HFFc6 (cell line): ENCODE data around the gene LDLR. TPM values are rescaled to one million over a fixed set of nuclear protein-coding genes. Genes with fewer than 3 reads are reported as not detected.
A peak's percentile ranks its signal among the peaks of the same experiment; 100 is the strongest.

Source experiments
- DNase-seq: peaks from one replicate; pipeline ENCODE4 v3.0.0-alpha.2; 2018
- H3K27ac Mint-ChIP-seq: 2 replicates; pipeline ENCODE4 v1.8.0; 2020; ENCODE audit warnings: mild to moderate bottlenecking, mixed read lengths
- H3K27me3 Mint-ChIP-seq: 2 replicates; pipeline ENCODE4 v1.8.0; 2021; ENCODE audit warnings: mild to moderate bottlenecking, moderate library complexity, mixed read lengths; ENCODE audit not compliant: insufficient read depth
- H3K36me3 Mint-ChIP-seq: 2 replicates; pipeline ENCODE4 v1.8.0; 2021; ENCODE audit warnings: low read depth, mixed read lengths
- H3K4me1 Mint-ChIP-seq: 2 replicates; pipeline ENCODE4 v1.8.0; 2020; ENCODE audit warnings: low read depth, mixed read lengths
- H3K4me3 Mint-ChIP-seq: 2 replicates; pipeline ENCODE4 v1.8.0; 2020; ENCODE audit warnings: mild to moderate bottlenecking, moderate library complexity, mixed read lengths
- H3K9me3 Mint-ChIP-seq: 2 replicates; pipeline ENCODE4 v1.8.0; 2020; ENCODE audit warnings: mild to moderate bottlenecking, mixed read lengths
- total RNA-seq, 6 experiments: library from RNA; stranded (reverse); fragmentation: NEBNext Ultra II Directional; extraction: Animal tissue kit (Norgen Biotek cat#: 25700); gene quantifications; 2 replicates in 1 of 6; 3 replicates in 5 of 6; pipeline ENCODE4 v1.2.3, GENCODE V29; 2021
- TF ChIP-seq, protein P1 (sequence below): fragments of 200-600 bp; sonication (generic); IDR thresholded peaks from 2 replicates; pipeline ENCODE4 v1.5.0; 2021; ENCODE audit warnings: antibody characterized with exemption, mild to moderate bottlenecking

Gene LDLR
- total RNA-seq, 6 experiments from 2014 or later = 22.8 to 34.3 (median 28.0) TPM

- TF ChIP-seq, protein P1, sequence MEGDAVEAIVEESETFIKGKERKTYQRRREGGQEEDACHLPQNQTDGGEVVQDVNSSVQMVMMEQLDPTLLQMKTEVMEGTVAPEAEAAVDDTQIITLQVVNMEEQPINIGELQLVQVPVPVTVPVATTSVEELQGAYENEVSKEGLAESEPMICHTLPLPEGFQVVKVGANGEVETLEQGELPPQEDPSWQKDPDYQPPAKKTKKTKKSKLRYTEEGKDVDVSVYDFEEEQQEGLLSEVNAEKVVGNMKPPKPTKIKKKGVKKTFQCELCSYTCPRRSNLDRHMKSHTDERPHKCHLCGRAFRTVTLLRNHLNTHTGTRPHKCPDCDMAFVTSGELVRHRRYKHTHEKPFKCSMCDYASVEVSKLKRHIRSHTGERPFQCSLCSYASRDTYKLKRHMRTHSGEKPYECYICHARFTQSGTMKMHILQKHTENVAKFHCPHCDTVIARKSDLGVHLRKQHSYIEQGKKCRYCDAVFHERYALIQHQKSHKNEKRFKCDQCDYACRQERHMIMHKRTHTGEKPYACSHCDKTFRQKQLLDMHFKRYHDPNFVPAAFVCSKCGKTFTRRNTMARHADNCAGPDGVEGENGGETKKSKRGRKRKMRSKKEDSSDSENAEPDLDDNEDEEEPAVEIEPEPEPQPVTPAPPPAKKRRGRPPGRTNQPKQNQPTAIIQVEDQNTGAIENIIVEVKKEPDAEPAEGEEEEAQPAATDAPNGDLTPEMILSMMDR = no peak
- Mint-ChIP-seq H3K27me3 (no peaks in the 10 kb centered on the region), H3K27ac (peak overlapping the region; percentile 5; the same call in 1 of the 2 replicates), H3K9me3 (no peaks in the 10 kb centered on the region), H3K4me1 (peaks cover 56% of the 10 kb centered on the region), H3K4me3 (no peak overlapping the region), H3K36me3 (peaks cover 10% of the 10 kb centered on the region)
- no peak for DNase-seq
These were observed 51.6 kb downstream of the LDLR start for GRCh38 chr19:11140896-11141295.

DNA sequence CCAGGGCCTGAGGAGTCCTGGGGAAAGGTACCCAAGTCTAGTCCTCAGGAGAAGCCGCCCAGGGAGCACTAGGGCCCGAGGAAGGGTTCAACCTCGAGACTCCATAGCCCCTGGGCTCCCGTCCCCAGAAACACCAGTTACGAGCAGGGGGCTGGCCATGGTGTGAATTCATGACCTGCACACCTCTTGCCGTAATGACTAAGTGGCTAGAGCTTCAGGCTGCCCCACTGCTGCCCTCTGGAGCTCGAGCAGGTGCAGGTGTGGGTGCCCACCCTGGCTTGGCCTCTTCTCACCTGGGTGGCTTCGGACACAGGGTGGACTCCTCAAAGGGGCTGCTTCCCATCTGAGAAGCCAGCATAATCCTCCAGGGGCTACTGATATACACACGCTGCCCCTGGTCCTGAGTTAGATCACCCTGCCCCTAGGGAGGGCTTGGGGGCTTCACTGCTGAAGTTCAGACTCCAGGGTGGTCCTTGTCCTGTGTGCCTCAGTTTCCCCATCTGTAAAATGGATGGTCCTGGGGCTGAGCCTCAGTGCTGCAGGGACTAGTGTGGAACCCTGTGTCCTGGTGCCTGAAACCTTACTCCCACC, 52.8 kb downstream of the LDLR start:
- peak overlapping the region; percentile 75 for H3K27ac Mint-ChIP-seq
- peak overlapping the region; percentile 45 for H3K4me3 Mint-ChIP-seq
- no peak for DNase-seq
- H3K36me3 Mint-ChIP-seq = peaks cover 19% of the 10 kb centered on the region
- H3K4me1 Mint-ChIP-seq = peaks cover 47% of the 10 kb centered on the region
- TF ChIP-seq, protein P1 = no peak; the same call in 1 of the 2 replicates
- H3K9me3 Mint-ChIP-seq = no peaks in the 10 kb centered on the region
- H3K27me3 Mint-ChIP-seq = no peaks in the 10 kb centered on the region

GRCh38 chr19:11142528-11143171, 53.4 kb downstream of the LDLR start:
- peaks cover 21% of the 10 kb centered on the region for H3K36me3 Mint-ChIP-seq
- DNase-seq = peak; percentile 93
- TF ChIP-seq, protein P1 = no peak
- no peaks in the 10 kb centered on the region for H3K9me3 Mint-ChIP-seq
- peak overlapping the region; percentile 47 for H3K4me3 Mint-ChIP-seq
- H3K27me3 Mint-ChIP-seq = no peaks in the 10 kb centered on the region
- peaks cover 43% of the 10 kb centered on the region for H3K4me1 Mint-ChIP-seq
- peak overlapping the region; percentile 94 for H3K27ac Mint-ChIP-seq

- Mint-ChIP-seq H3K4me3 (no peak overlapping the region), H3K27ac (peak overlapping the region; percentile 53; the same call in 1 of the 2 replicates), H3K27me3 (no peaks in the 10 kb centered on the region), H3K4me1 (peaks cover 20% of the 10 kb centered on the region), H3K9me3 (no peaks in the 10 kb centered on the region), H3K36me3 (peaks cover 21% of the 10 kb centered on the region)
- DNase-seq = no peak
- TF ChIP-seq, protein P1 = no peak
These were observed 56.3 kb downstream of the LDLR start for GRCh38 chr19:11145536-11145924.

GRCh38 chr19:11148001-11148400, 58.7 kb downstream of the LDLR start:
- no peaks in the 10 kb centered on the region for H3K9me3 Mint-ChIP-seq
- H3K4me3 Mint-ChIP-seq = no peak overlapping the region
- DNase-seq = no peak
- H3K27me3 Mint-ChIP-seq = no peaks in the 10 kb centered on the region; the same call in 1 of the 2 replicates
- TF ChIP-seq, protein P1 = no peak
- peaks cover 18% of the 10 kb centered on the region for H3K4me1 Mint-ChIP-seq
- peaks cover 21% of the 10 kb centered on the region for H3K36me3 Mint-ChIP-seq
- H3K27ac Mint-ChIP-seq = no peak overlapping the region
